HCT116 (cell line): ENCODE results near the gene GSTA2. TPM values are rescaled to one million over a fixed set of nuclear protein-coding genes. Genes with fewer than 3 reads are reported as not detected.

Experiments used
- ATAC-seq: fragments of 200-7000 bp; cut with Tn5 transposase; 2 replicates; pipeline ENCODE4 v1.9.1; 2020; ENCODE audit warnings: mild to moderate bottlenecking, moderate library complexity
- BruUV-seq: library from RNA; stranded (reverse); fragments of 400-500 nt; replicated peaks from 2 replicates; lab custom pipeline; 2021; lab: Mats Ljungman, UMichigan
- CTCF ChIA-PET: fragments of 300-600 bp; sonication (Branson Sonifier 250); formaldehyde crosslinking; loops from one replicate; lab custom pipeline; 2021; ENCODE audit warnings: antibody characterized with exemption; lab: Charles Lee
- POLR2A ChIA-PET: fragments of 300-600, 350-600 bp; sonication (Branson Sonifier 250); formaldehyde crosslinking; loops from one replicate; lab custom pipeline; 2021; ENCODE audit warnings: antibody characterized with exemption; lab: Charles Lee
- RAD21 ChIA-PET, 2 experiments: fragments of 300-600 bp; sonication (Branson Sonifier 250); formaldehyde crosslinking; loops; one replicate each; lab custom pipeline; 2023; ENCODE audit warnings: low total read pairs in 2 of 2; ENCODE audit not compliant: uncharacterized antibody in 2 of 2, unreplicated experiment in 2 of 2, low non-redundant PET in 1 of 2; lab: Charles Lee
- DNase-seq: peaks from one replicate; pipeline ENCODE4 v3.0.0-alpha.2; 2010; ENCODE audit warnings: low read depth, low spot score
- H2AFZ ChIP-seq: fragments of 200-600 bp; shearing (Covaris generic), sonication (generic); 2 replicates; pipeline ENCODE4 v1.6.1; 2017; ENCODE audit warnings: low read depth, mixed run types, mixed read lengths, antibody characterized with exemption, low read length; ENCODE audit not compliant: poor library complexity, severe bottlenecking
- H3K27ac ChIP-seq: 2 replicates; pipeline ENCODE4 v1.5.1; 2012; ENCODE audit warnings: low read depth, low read length
- H3K27me3 ChIP-seq: fragments of 200-600 bp; sonication (generic); 2 replicates; pipeline ENCODE4 v1.6.1; 2016; ENCODE audit warnings: mixed run types, low read length, mixed read lengths; ENCODE audit not compliant: insufficient read depth
- H3K36me3 ChIP-seq, 2 experiments: fragments of 200-500 bp in 1 of 2; fragments of 200-600 bp in 1 of 2; sonication (Bioruptor generic) in 1 of 2; sonication (generic) in 1 of 2; 2 replicates each; pipeline versions ENCODE4 v1.5.1 to v1.6.1; 2014 to 2016; ENCODE audit warnings: low read length in 2 of 2, inconsistent platforms in 1 of 2, mixed read lengths in 1 of 2, mixed run types in 1 of 2; ENCODE audit not compliant: insufficient read depth in 2 of 2, control insufficient read depth in 1 of 2
- H3K4me1 ChIP-seq, 2 experiments: fragments of 200-600 bp in 1 of 2; sonication (generic) in 1 of 2; 2 replicates each; pipeline versions ENCODE4 v1.5.1 to v1.6.1; 2012 to 2017; ENCODE audit warnings: low read length in 2 of 2, inconsistent platforms in 1 of 2, mild to moderate bottlenecking in 1 of 2, mixed read lengths in 1 of 2, mixed run types in 1 of 2, moderate library complexity in 1 of 2; ENCODE audit not compliant: insufficient read depth in 2 of 2, control insufficient read depth in 1 of 2
- H3K4me2 ChIP-seq: fragments of 200-600 bp; sonication (generic); 2 replicates; pipeline ENCODE4 v1.6.1; 2017; ENCODE audit warnings: mixed run types, low read length, mixed read lengths
- H3K4me3 ChIP-seq, 2 experiments: fragments of 200-600 bp in 1 of 2; sonication (generic) in 1 of 2; replicated peaks in 1 of 2; 2 replicates each; pipeline ENCODE4 v1.5.1; 2011 to 2016; ENCODE audit warnings: low read length in 2 of 2, control low read depth in 1 of 2, low read depth in 1 of 2, mild to moderate bottlenecking in 1 of 2, mixed read lengths in 1 of 2, mixed run types in 1 of 2
- H3K79me2 ChIP-seq: fragments of 200-600 bp; sonication (generic); 2 replicates; pipeline ENCODE4 v1.6.1; 2017; ENCODE audit warnings: mild to moderate bottlenecking, mixed run types, low read length, moderate library complexity, mixed read lengths; ENCODE audit not compliant: insufficient read depth
- H3K9ac ChIP-seq: fragments of 200-600 bp; sonication (generic); 2 replicates; pipeline ENCODE4 v1.6.1; 2016; ENCODE audit warnings: low read length, mixed read lengths
- H3K9me2 ChIP-seq: fragments of 200-600 bp; sonication (generic), shearing (Covaris generic); 2 replicates; pipeline ENCODE4 v1.6.1; 2017; ENCODE audit warnings: mixed run types, mild to moderate bottlenecking, moderate library complexity; ENCODE audit not compliant: insufficient read depth
- H3K9me3 ChIP-seq, 2 experiments: fragments of 200-500 bp in 1 of 2; fragments of 200-600 bp in 1 of 2; sonication (Bioruptor generic) in 1 of 2; sonication (generic) in 1 of 2; 2 replicates each; pipeline ENCODE4 v1.6.1; 2014 to 2017; ENCODE audit warnings: low read length in 2 of 2, mixed read lengths in 2 of 2, inconsistent platforms in 1 of 2, low read depth in 1 of 2, mild to moderate bottlenecking in 1 of 2, mixed run types in 1 of 2, moderate library complexity in 1 of 2; ENCODE audit not compliant: control insufficient read depth in 1 of 2, insufficient read depth in 1 of 2
- H4K20me1 ChIP-seq: fragments of 200-600 bp; sonication (generic), shearing (Covaris generic); 2 replicates; pipeline ENCODE4 v1.6.1; 2017; ENCODE audit warnings: mixed run types, mild to moderate bottlenecking, moderate library complexity; ENCODE audit not compliant: insufficient read depth
- CBX3 ChIP-seq: IDR thresholded peaks from 2 replicates; pipeline ENCODE4 v1.6.1; 2012; ENCODE audit warnings: low read depth
- CEBPB ChIP-seq: IDR thresholded peaks from 2 replicates; pipeline ENCODE4 v1.6.1; 2012; ENCODE audit warnings: low read depth
- CTCF ChIP-seq, 3 experiments: fragments of 200-600 bp in 1 of 3; sonication (generic) in 1 of 3; IDR thresholded peaks in 2 of 3; conservative IDR thresholded peaks in 1 of 3; 2 replicates each; pipeline ENCODE4 v1.5.1; 2012 to 2017; ENCODE audit warnings: low read depth in 2 of 3, low read length in 2 of 3, antibody characterized with exemption in 1 of 3, borderline replicate concordance in 1 of 3, control low read depth in 1 of 3, mild to moderate bottlenecking in 1 of 3, mixed read lengths in 1 of 3, mixed run types in 1 of 3, moderate library complexity in 1 of 3; ENCODE audit not compliant: insufficient read depth in 1 of 3
- EGR1 ChIP-seq: IDR thresholded peaks from 2 replicates; pipeline ENCODE4 v1.6.1; 2012; ENCODE audit warnings: low read depth
- EZH2 ChIP-seq: fragments of 200-600 bp; sonication (generic); IDR thresholded peaks from 2 replicates; pipeline ENCODE4 v1.6.1; 2017; ENCODE audit warnings: antibody characterized with exemption, mixed run types
- FOSL1 ChIP-seq: IDR thresholded peaks from 2 replicates; pipeline ENCODE4 v1.6.1; 2012; ENCODE audit warnings: low read depth
- RAD21 ChIP-seq: IDR thresholded peaks from 2 replicates; pipeline ENCODE4 v1.6.1; 2012; ENCODE audit warnings: low read depth, mild to moderate bottlenecking
- YY1 ChIP-seq: IDR thresholded peaks from 2 replicates; pipeline ENCODE4 v1.6.1; 2011; ENCODE audit warnings: low read length, low read depth, moderate library complexity, mild to moderate bottlenecking; ENCODE audit not compliant: insufficient replicate concordance; ENCODE audit errors: extremely low read depth
- ZNF274 ChIP-seq: fragments of 200-500 bp; sonication (Bioruptor generic); IDR thresholded peaks from 2 replicates; pipeline ENCODE4 v1.6.1; 2014; ENCODE audit warnings: mild to moderate bottlenecking, low read depth, low read length, inconsistent platforms
- intact Hi-C: fragments of 100-400 bp; cut with micrococcal nuclease; formaldehyde crosslinking; loops from 2 replicates; pipeline ENCODE4 v1.10.0; 2022
- total RNA-seq: library from RNA; stranded (reverse); gene quantifications from one replicate; pipeline ENCODE4 v1.2.1, GENCODE V29; 2021; ENCODE audit not compliant: unreplicated experiment

GSTA2 gene
- total RNA-seq, 1 experiment from 2014 or later: not detected

GRCh38 chr6:52725143-52725534, 38.1 kb downstream of the GSTA2 start:
- ChIA-PET CTCF (interaction anchor here (0.6 to 1.1 kb wide), 6 partner anchors 12 to 443 kb away, joined by 3 to 7 read pairs (median 4); no protein-coding TSS in a partner anchor), POLR2A (interaction anchor here (0.6 kb wide), 1 partner anchor 18 kb away, joined by 3 read pairs; no protein-coding TSS in a partner anchor), RAD21 (no interaction called here)
- Histone ChIP-seq H3K9me3 (no peaks in the 10 kb centered on the region), H3K4me3 (no peak overlapping the region), H2AFZ (no peak overlapping the region), H3K79me2 (no peaks in the 10 kb centered on the region), H3K4me1 (peaks cover 0 to 15% of the 10 kb centered on the region in 2 experiments; a peak in 1 of 4 replicates), H3K36me3 (no peaks in the 10 kb centered on the region), H3K9me2 (no peaks in the 10 kb centered on the region), H3K4me2 (no peak overlapping the region), H3K27ac (no peak overlapping the region), H4K20me1 (no peaks in the 10 kb centered on the region), H3K9ac (no peak overlapping the region), H3K27me3 (no peaks in the 10 kb centered on the region)
- no TSS peak for BruUV-seq
- ATAC-seq: no peak
- intact Hi-C loops: loop anchor here (2.0 kb wide), 1 partner anchor 760 kb away; no protein-coding TSS in a partner anchor
- DNase-seq: no peak
- TF ChIP-seq EGR1 (no peak), YY1 (no peak)

GRCh38 chr6:52724406-52725121, 38.7 kb downstream of the GSTA2 start:
- H3K27ac ChIP-seq: no peak overlapping the region
- no peaks in the 10 kb centered on the region for H4K20me1 ChIP-seq
- ATAC-seq: peak; percentile 100
- RAD21 ChIA-PET: no interaction called here
- H3K4me1 ChIP-seq: peaks cover 0 to 15% of the 10 kb centered on the region in 2 experiments; a peak in 1 of 4 replicates
- POLR2A ChIA-PET: interaction anchor here (0.6 kb wide), 1 partner anchor 19 kb away, joined by 3 read pairs; no protein-coding TSS in a partner anchor
- H2AFZ ChIP-seq: peak overlapping the region; percentile 86
- H3K4me3 ChIP-seq: no peak overlapping the region
- no peak overlapping the region for H3K9ac ChIP-seq
- TF ChIP-seq CBX3 (0 out of 2 replicates have a peak, but pooled peaks have one; percentile 39), EZH2 (no peak), FOSL1 (no peak), ZNF274 (no peak), RAD21 (peak; percentile 67), CTCF (IDR thresholded peaks at IDR 0.05 in 2 of 3, conservative IDR thresholded peaks at IDR 0.05 in 1 of 3; ENCODE audit: borderline replicate concordance in 1 of 3, insufficient read depth in 1 of 3, low read depth in 2 of 3, low read length in 2 of 3) (peak; percentile 78 to 97 (median 89)), CEBPB (peak; percentile 77)
- TF ChIP-seq, all 23 proteins: peak for 4
- CTCF ChIA-PET: interaction anchor here (0.6 to 1.1 kb wide), 6 partner anchors 11 to 443 kb away, joined by 3 to 7 read pairs (median 4); no protein-coding TSS in a partner anchor
- DNase-seq: peak; percentile 63
- H3K9me2 ChIP-seq: no peaks in the 10 kb centered on the region
- no peaks in the 10 kb centered on the region for H3K36me3 ChIP-seq
- intact Hi-C loops: loop anchor here (1.0 to 2.0 kb wide), 2 partner anchors 271 to 760 kb away; partner anchors contain the start of gene GSTA4
- no peaks in the 10 kb centered on the region for H3K79me2 ChIP-seq
- no TSS peak for BruUV-seq
- no peaks in the 10 kb centered on the region for H3K27me3 ChIP-seq
- no peaks in the 10 kb centered on the region for H3K9me3 ChIP-seq
- no peak overlapping the region for H3K4me2 ChIP-seq
